ENCODE data around the gene LAMC3.

Gene LAMC3

DNA sequence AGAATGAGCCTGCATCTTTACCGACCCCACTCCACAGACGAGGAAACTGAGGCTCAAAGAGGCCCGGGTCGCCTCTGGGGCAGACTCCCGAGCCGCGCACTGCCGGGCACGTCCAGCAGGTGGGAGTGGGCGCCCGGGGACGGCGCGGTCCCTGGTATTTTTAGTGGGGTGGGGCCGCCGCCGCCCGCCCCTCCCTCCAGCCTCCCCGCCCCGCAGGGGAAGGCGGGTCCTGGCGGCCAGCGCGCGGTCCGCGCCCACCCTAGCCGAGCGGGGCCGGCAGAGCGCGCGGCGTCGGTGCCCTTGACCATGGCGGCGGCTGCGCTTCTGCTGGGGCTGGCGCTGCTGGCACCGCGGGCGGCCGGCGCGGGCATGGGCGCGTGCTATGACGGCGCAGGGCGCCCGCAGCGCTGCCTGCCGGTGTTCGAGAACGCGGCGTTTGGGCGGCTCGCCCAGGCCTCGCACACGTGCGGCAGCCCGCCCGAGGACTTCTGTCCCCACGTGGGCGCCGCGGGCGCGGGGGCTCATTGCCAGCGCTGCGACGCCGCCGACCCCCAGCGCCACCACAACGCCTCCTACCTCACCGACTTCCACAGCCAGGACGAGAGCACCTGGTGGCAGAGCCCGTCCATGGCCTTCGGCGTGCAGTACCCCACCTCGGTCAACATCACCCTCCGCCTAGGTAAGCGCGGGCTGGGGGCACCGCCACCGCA, at the start of gene LAMC3:
TSS of gene LAMC3 (plus strand) at position 266 of the 710 bp plus-strand sequence. CDS start at position 307, 41 bp downstream.
- peak in 1 of 2 experiments; percentile 26 for DNase-seq

DNA sequence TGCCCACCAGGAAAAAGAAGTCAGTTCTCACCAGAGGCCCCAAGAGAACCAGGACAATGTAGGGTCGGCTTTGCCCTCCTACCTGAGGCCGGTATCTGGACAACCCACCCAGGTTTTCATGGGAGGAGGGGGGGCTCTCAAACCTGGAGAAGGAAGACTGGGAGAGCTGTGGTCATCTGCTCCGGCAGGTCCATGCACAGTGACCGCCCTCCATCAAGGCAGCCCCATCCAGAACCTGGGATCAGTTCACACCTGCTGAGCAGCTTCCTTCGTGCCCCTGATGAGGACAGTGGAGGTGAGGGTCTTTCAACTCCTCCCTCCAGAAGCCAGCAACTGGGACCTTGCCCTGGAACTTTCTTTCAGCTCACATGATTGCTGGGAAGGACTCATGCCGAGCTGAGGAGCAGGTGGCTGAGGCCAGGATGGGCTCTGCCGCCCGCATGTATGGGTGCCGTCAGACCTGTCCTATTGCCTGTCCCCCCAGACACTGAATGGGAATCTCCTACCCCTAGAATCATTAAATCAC, 49.1 kb upstream of the LAMC3 start:
- DNase-seq = no peak

DNA sequence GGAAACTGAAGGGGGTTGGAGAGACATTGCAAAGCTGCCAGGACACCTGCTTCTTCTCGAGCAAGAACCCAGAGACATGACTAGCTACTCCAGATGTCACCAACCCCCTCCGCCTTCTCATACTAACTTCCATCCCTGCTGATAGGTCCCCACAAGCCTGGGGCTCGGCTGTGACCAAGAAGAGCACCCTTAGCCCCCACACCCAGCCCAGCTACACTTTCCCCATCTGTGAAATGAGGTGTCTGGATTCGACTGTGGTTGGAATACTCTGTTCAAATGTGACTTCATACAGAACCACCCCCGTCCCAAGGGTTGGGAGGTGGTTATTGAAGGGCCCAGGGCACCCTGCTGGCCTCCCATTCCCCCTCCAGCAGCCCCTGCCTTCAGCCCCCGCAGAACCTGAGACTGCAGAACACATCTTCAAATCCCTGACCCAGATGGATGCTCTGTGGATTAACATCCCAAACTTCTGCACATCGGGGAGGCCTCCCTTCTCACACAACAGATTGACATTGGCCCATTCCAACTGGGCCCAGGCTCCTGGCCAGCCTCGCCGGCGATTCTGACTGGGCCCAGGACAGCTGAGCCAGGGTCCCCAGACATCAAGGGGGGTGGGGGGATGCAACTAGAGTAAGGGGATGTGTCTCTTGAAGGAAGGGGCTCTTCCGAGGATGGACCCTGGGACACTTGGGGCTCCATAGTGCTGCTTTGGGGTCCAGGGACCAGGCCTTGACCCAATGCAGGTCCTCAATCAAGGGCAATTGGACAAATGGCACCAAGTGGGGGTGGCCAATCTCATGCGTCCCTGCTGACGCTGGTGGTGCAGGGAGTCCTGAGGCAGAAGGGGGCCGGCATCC, 48.2 kb upstream of the LAMC3 start:
- no peak for DNase-seq

DNA sequence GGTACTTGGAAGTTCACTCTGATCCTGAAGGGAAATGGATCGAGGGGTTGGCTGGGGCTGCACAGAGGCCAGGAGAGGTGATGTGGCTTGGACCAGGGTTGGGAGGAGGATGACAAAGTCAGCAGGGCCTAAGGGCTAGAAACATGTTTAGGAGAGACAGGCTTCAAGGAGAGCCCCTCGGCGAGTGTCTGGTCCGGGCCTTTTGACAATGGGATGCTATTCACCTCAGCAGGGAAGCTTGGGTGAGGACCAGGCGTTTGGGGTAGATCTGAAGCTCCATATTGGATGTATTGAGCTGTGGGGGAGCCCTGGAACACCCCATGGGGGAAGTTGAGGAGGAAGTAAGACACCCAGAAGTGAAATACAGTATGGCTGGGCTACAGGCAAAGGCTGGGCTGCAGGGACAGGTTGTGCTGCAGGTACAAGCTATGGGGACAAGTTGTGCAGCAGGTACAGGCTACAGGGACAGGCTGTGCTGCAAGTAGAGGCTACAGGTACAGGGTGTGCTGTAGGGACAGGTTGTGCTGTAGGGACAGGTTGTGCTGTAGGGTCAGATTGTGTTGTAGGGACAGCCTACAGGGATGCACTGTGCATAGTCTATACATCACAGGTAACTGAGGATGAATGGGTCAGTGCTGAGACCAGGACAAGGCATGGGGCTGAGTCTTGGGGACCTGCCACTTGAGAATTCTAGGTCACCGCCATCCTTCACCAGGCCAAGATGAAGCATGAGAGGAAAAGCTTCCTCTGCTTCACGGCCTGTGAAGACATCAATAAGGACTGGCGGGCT, 47.3 kb upstream of the LAMC3 start:
- no peak for DNase-seq

DNA sequence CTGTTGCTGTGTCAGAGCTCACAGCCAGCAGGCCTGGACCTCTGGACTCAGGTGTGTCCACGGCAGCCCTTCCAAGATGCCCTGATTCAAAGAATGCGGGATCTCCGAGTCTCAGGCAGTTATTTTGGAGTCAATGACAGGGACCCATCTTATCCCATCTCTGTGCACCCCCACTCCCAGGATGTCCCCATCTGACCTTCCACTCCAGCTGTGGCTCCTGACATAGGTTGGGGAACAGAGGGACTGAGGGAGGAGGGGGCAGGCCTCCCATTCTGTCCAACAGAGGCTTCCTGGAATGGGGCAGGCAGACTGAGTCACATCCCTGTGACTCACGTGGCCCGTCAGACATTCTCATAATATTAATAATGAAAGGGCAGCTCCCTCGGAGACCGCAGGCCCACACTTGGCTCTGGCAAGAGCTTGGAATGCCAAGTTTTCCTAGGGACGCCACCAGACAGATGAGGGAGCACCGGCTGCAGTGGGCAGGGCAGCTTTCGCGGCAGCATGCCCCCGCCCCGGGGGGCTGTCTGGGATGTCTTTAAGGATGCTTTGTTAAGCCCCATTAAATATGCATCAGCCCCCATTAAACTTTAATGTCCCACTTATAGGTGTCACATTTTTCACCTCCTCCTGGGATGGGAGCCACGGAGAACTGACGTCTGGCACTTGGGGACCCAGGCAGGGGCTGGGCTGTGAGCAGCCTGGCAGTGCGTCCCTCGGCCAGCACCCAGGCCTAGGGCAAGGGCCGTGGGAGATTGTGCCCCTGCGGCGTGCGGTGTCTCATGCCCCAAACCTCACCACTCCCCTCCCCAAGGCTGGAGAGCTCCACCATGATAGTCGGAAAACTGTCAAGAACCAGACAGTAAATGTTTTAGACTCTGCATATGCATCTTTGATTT, 46.3 kb upstream of the LAMC3 start:
- no peak for DNase-seq

DNA sequence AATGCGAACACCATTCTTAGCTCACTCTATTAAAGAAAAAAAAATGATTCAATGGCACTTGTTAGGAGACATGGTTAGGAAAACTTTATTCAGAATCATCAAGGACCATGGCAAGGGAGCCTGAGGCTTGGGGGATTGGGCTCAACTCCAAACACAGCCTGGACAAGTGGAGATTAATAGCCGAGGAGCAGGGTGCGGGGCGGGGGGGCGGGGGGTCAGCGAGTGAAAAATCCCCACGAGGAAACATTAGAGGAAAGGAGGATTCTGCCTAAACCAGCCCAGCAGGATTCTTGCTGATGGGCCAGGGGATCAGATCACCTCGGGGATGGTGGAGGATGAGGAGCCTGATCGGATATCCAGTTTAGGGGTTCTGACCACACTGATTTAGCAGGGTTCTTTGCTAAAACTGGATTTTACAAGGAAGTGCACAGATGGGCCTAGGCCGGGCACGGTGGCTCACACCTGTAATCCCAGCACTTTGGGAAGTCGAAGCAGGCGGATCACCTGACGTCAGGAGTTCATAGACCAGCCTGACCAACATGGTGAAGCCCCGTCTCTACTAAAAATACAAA, 45.6 kb upstream of the LAMC3 start:
- DNase-seq = no peak

DNA sequence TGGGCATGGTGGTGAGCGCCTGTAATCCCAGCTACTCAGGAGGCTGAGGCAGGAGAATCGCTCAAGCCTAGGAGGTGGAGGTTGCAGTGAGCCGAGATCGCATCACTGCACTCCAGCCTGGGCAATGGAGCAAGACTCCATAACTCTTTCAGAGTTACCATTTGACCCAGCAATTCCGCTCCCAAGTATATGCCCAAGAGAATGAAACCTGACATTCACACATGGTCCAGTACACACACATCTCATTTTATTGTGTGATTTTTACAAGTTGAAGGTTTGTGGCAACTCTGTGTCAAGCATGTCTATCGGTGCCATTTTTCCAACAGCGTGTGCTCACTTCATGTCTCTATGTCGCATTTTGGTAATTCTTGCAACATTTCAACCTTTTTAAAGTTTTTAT, 45.1 kb upstream of the LAMC3 start:
- DNase-seq = no peak

DNA sequence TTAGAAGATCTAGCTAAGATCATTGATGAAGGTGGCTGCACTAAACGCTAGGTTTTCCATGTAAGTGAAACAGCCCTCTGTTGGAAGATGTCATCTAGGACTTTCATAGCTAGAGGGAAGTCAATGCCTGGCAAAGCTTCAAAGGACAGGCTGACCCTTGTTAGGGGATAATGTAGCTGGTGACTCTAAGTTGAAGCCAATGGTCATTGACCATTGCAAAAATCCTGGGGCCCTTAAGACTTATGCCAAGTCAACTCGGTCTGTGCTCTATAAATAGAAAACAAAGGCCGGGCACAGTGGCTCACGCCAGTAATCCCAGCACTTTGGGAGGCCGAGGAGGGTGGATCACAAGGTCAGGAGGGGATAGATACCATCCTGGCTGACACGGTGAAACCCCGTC, 43.3 kb upstream of the LAMC3 start:
- DNase-seq = no peak

DNA sequence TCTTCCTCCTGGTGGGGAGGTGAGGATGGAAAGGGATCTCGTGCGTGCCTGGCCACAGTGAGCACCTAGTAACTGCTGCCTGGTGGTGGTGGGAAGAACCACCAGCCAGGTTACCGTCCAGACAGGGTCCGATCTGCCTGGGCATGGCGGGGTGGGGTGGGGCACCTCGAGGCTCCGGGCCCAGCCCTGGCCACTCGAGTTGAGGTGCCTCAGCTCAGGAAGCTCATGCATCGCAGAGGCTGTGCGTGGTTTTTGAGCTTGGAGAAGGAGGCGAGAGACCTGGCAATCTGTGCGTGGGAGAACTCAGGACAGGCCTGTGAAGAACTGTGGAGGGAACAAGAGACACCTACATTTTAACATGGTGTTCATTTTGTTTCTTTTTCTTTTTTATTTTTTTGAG, 38.9 kb upstream of the LAMC3 start:
- no peak for DNase-seq

DNA sequence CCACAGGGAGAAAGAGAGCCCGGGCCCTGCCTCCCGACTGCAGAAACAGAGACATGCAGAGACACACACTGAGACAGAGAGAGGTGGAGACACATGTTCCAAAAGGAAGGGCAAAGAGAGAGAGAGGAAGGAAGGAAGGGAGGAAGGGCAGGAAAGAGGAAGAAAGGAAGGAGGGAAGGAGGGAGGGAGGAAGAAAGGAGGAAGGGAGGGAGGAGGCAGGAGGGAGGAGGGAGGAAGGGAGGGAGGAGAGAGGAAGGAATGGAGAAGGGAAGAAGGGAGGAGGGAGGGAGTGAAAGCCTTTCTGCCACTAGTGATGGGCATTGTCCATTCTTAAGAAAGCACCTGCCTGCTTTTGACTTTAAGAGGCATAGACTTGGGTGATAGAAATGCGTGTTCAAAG, 38.1 kb upstream of the LAMC3 start:
- DNase-seq = no peak

DNA sequence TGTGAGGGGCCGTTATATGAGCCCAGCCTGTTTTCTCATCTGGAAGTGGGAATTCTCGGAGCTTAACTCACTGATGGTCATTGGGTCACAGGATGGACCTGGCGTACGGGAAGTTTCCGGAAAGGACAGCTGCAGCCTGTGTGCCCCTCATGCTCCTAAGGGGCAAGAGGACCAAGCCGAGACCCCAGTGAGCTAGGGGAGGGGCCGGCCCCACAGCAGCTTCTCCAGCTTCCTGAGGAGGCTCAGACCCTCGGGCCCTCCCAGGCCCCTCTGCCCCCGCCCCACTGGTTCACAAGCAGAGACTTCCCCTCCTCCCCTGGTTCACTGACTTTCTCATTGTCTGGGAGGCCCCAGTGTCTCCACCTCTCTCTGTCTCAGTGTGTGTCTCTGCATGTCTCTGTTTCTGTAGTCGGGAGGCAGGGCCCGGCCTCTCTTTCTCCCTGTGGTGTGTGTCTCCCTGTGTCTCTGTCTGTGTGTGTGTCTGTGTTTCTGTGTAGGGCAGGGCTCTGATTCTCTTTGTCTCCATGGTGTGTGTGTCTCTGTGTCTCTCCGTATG, 37.6 kb upstream of the LAMC3 start:
- no peak for DNase-seq

DNA sequence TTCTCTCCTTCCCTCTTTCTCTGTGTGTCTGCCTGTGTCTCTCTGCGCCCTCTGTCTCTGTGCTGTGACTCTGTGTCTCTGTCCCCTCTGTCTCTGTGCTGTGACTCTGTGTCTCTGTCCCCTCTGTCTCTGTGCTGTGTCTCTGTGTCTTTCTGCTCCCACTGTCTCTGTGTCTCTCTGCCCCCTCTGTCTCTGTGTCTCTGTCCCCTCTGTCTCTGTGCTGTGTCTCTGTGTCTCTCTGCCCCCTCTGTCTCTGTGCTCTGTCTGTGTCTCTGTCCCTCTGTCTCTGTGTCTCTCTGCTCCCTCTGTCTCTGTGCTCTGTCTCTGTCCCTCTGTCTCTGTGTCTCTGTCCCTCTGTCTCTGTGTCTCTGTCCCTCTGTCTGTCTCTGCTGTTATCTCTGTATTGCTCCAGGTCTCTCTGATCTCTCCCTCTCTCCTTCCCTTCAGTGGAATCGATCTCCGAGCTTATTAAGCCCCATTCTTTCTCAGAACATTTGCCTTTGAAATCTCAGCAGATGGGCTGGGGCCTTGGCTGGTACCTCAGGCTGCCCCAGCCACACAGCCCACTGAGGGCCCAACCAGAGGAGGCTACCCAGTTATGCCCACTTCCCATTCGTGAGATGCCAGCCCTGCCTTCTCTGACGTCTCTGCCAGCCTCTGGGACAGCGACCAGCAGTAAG, 36.6 kb upstream of the LAMC3 start:
- DNase-seq = no peak

DNA sequence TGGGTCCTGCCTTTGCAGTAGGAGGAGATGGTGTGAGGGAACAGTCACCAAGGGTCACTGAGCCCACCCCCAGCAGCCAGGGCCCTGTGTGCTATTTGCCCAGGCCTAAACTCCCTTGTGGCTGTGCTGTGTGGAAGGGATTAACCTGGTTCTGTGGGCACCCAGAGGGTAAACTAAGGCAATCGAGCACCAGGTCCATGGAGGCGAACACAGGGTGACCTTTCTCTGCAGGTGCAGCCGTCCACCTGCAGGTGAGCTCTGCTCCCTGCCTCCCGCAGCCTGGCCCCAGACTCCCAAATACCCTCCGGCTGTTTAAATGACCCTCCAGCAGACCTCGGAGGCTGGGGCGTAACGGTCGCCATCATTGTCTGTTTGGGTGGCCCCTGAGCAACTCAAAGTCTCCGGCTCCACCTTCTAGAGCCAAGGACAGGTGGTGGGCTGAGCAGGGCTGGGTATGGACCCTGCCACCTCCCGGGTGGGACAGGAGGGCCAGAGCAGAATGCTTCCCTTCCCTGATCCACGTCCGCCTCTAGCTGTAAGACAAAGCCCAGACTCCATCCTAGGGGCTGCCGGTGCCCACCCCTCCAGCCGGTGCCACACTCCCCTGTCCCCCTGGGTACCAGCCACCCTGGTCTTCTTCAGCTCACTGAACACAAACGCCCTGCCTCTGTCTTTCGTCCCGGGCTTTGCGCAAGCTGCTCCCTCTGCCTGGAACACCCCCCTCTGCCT, 35.9 kb upstream of the LAMC3 start:
- no peak for DNase-seq

DNA sequence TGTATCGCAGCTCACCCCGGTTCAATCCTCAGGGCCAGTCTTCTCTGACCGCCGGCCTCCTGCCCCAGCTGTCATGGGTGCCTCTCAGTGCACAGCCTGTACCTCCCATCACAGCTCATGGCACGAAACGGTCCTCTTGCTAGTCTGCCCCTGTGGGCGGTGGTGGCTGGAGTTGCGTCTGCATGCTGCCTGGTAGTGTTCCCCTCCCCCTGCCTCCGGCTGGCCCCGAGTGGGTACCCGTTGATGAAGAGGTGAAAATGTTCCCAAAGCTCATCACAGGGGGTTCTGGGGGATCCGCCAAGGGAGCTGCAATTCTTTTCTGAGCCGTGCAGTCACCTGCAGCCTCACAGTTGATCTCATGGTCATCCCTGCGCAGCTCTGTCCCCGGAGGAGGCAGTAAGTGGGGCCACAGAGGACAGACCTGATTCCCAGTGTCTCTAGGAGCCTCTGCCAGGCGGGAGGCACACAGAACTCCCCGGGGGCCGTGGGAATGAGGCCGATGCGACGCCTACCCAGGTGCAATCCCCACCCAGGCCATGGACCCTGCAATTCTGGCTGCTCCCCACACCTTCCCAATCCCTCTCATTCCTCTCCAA, 35.2 kb upstream of the LAMC3 start:
- DNase-seq = no peak

DNA sequence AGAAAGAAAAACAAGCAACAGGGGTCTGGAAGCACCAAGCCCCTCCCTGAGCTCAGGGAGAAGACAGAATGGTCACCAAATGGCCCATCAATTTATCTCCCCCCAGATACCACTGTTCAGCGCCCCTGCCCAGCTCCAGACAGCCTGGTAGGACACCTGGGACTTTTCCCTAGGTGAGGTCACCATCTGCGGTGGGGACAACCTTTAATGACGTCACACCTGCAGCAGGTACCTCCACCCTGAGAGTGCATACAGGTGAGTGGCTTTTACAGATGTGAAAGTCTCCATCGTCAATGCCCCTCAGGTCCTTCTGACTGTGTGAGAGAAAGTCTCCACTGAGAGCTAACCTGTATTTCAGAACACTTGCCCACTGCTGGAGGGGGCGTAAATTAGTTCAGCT, 34.3 kb upstream of the LAMC3 start:
- no peak for DNase-seq

DNA sequence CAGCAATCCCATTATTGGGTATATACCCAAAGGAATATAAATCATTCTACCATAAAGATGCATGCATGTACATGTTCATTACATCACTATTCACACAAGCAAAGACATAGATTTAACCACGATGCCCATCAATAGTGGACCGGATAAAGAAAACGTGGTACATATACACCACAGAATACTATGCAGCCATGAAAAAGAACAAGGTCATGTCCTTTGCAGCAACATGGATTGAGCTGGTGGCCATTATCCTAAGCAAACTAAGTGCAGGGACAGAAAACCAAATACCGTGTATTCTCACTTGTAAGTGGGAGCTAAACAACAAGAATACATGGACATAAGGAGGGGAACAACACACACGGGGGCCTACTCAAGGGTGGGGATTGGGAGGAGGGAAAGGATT, 33.8 kb upstream of the LAMC3 start:
- no peak for DNase-seq

DNA sequence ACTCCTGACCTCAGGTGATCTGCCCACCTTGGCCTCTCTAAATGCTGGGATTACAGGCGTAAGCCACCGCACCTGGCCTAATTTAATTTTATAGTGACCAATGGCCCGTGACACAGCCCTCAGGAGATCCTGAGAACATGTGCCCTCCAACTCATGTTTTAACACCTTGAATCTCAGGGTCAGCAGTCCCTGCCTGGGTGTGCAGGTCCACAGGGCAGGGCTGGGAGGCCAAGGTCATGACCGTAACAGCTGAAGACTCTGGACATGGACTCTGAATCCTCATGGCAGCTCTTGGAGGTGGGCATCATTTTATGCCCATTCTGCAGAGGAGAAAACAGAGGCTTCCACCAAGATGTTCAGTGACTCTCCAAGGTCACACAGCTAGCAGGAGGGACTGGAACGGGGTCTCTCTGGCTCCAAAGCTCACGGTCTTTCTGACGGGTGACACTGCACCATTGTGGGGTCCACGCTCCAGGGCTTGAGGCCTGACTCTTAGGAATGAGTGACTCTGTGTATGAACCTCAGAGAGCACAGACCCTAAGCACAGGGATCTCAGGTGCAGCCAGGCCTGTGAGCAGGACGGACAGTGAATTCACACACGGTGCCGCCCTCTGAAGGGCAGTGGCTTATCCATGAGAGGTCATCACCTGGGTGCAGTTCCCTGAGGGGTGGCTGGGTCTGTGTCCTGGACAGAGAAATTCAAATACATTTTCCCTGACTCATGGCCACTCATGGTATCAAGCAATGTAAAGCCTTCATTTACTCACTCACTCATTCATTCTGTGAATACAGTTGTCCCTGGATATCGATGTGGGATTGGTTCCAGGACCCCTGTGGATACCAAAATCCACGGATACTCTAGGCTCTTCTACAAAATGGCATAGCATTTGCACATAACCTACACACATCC, 32.8 kb upstream of the LAMC3 start:
- no peak for DNase-seq

DNA sequence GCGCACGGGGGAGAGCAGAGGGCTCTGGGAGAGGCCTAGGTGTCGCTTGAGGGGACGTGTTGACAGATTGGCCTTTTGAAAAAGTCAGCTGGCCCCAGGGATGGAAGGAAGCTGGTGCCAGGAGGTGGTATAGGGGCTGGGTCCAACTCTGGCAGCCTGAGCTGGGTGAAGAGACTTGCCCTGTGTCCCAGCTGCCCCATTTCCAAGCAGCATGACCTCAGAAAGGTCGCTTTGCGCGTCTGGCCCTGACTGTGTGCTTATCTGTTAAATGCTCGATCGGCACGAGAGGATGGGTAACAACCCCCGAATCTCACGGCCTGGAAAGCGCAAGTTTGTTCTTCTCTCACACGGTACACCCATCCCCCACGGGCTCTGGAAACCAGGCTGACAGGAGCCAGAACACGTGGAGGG, 31.2 kb upstream of the LAMC3 start:
- DNase-seq = no peak
